ENCODE data around the gene SH3RF1. TPM values are rescaled to one million over a fixed set of nuclear protein-coding genes. Genes with fewer than 3 reads are reported as not detected.

The SH3RF1 gene
- total RNA-seq, 1 experiment from 2014 or later: 59.5 TPM

GRCh38 chr4:169220447-169220846 is 50.3 kb downstream of the SH3RF1 start (continued):
- TF ChIP-seq ELF1 (IDR thresholded peaks at IDR 0.05; ENCODE audit: borderline replicate concordance, low read depth) (no peak), SRF (IDR thresholded peaks at IDR 0.05; ENCODE audit: low read depth) (no peak), RAD21 (IDR thresholded peaks at IDR 0.05; ENCODE audit: low read depth) (no peak), SP1 (IDR thresholded peaks at IDR 0.05; ENCODE audit: low read depth) (no peak), CBX3 (IDR thresholded peaks at IDR 0.05; ENCODE audit: low read depth) (no peak), EZH2phosphoT487 (IDR thresholded peaks at IDR 0.05; ENCODE audit: borderline replicate concordance) (no peak)

DNA sequence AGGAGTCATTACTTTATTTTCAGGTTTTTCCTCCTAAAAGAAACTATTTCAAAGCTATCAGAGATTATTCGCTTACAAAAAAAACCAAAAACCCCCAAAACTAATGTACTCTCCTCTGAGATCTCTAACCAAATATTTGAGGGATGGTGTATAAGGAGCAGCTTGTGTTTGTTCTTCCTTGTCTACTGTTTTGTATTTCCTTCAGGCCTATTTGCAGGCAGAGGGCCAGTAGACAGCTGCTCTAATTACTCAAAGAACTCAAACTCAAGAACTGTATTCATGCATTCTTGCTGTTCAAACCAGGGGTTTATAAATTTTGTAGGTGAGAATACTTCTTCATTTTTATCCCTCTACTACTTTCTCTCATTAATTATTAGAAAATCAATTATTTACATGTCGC is 51.3 kb downstream of the SH3RF1 start:
- BruUV-seq (replicated peaks): no TSS peak
- Histone ChIP-seq H3K9ac (ENCODE audit: low read length) (no peak overlapping the region), H4K20me1 (ENCODE audit: insufficient read depth) (no peaks in the 10 kb centered on the region), H3K4me1 (ENCODE audit: control insufficient read depth in 1 of 2, insufficient read depth in 2 of 2, low read length in 2 of 2) (peaks cover 13 to 26% of the 10 kb centered on the region in 2 experiments), H3K4me3 (replicated peaks in 1 of 2; ENCODE audit: low read depth in 1 of 2, low read length in 2 of 2) (no peak overlapping the region), H3K79me2 (ENCODE audit: insufficient read depth, low read length) (peaks cover 92% of the 10 kb centered on the region), H3K27ac (ENCODE audit: low read depth, low read length) (no peak overlapping the region), H3K27me3 (ENCODE audit: insufficient read depth, low read length) (no peaks in the 10 kb centered on the region), H3K36me3 (ENCODE audit: control insufficient read depth in 1 of 2, insufficient read depth in 2 of 2, low read length in 2 of 2) (peaks cover 0 to 11% of the 10 kb centered on the region in 2 experiments; a peak in 1 of 4 replicates), H3K4me2 (ENCODE audit: low read length) (no peak overlapping the region), H2AFZ (ENCODE audit: low read depth, low read length, poor library complexity, severe bottlenecking) (no peak overlapping the region), H3K9me3 (ENCODE audit: control insufficient read depth in 1 of 2, insufficient read depth in 1 of 2, low read depth in 1 of 2, low read length in 2 of 2) (peaks cover 0 to 6% of the 10 kb centered on the region in 2 experiments; a peak in 1 of 4 replicates), H3K9me2 (ENCODE audit: insufficient read depth) (no peaks in the 10 kb centered on the region)
- POLR2A ChIA-PET: no interaction called here
- DNase-seq (ENCODE audit: low read depth, low spot score): no peak
- no peak for ATAC-seq
- CTCF ChIA-PET: no interaction called here
- intact Hi-C loops (cut with micrococcal nuclease): no loop called here
- no peak for TF ChIP-seq CEBPB (IDR thresholded peaks at IDR 0.05; ENCODE audit: low read depth)
- no peak for TF ChIP-seq ZFX (IDR thresholded peaks at IDR 0.05)
- no peak for TF ChIP-seq RAD21 (IDR thresholded peaks at IDR 0.05; ENCODE audit: low read depth)
- no peak for TF ChIP-seq SRF (IDR thresholded peaks at IDR 0.05; ENCODE audit: low read depth)
- TF ChIP-seq FOSL1 (IDR thresholded peaks at IDR 0.05; ENCODE audit: low read depth): no peak
- no peak for TF ChIP-seq YY1 (IDR thresholded peaks at IDR 0.05; ENCODE audit: extremely low read depth, insufficient replicate concordance, low read depth, low read length)
- TF ChIP-seq ELF1 (IDR thresholded peaks at IDR 0.05; ENCODE audit: borderline replicate concordance, low read depth): no peak
- TF ChIP-seq, protein P1, sequence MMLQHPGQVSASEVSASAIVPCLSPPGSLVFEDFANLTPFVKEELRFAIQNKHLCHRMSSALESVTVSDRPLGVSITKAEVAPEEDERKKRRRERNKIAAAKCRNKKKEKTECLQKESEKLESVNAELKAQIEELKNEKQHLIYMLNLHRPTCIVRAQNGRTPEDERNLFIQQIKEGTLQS (IDR thresholded peaks at IDR 0.05): no peak
- TF ChIP-seq EGR1 (IDR thresholded peaks at IDR 0.05; ENCODE audit: low read depth): no peak
- TF ChIP-seq EZH2 (IDR thresholded peaks at IDR 0.05): no peak
- TF ChIP-seq JUND (IDR thresholded peaks at IDR 0.05): no peak
- no peak for TF ChIP-seq TCF7L2 (IDR thresholded peaks at IDR 0.05; ENCODE audit: borderline replicate concordance, extremely low read depth, insufficient read depth, insufficient read length)
- TF ChIP-seq EZH2phosphoT487 (IDR thresholded peaks at IDR 0.05; ENCODE audit: borderline replicate concordance): no peak
- TF ChIP-seq POLR2AphosphoS5 (IDR thresholded peaks at IDR 0.05; ENCODE audit: low read depth, low read length): no peak
- TF ChIP-seq, protein P2, sequence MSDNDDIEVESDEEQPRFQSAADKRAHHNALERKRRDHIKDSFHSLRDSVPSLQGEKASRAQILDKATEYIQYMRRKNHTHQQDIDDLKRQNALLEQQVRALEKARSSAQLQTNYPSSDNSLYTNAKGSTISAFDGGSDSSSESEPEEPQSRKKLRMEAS (IDR thresholded peaks at IDR 0.05): no peak
- TF ChIP-seq CBX3 (IDR thresholded peaks at IDR 0.05; ENCODE audit: low read depth): no peak
- TF ChIP-seq CTCF (IDR thresholded peaks at IDR 0.05 in 2 of 3, conservative IDR thresholded peaks at IDR 0.05 in 1 of 3; ENCODE audit: borderline replicate concordance in 1 of 3, insufficient read depth in 1 of 3, low read depth in 2 of 3, low read length in 2 of 3): no peak
- no peak for TF ChIP-seq POLR2A (IDR thresholded peaks at IDR 0.05; ENCODE audit: borderline replicate concordance, extremely low read depth, insufficient read depth, insufficient read length)
- RAD21 ChIA-PET (ENCODE audit: low non-redundant PET in 1 of 2, low total read pairs in 2 of 2, uncharacterized antibody in 2 of 2, unreplicated experiment in 2 of 2): no interaction called here
